Fibroblast of lung (primary cell): Measurements from ENCODE around the gene TRPM3.

Experiments
- CTCF ChIP-seq, 2 donors: IDR thresholded peaks in 1 of 2; conservative IDR thresholded peaks in 1 of 2; 1 replicate in 1 of 2; 2 replicates in 1 of 2; pipeline ENCODE4 v1.5.1; 2011 to 2012; ENCODE audit warnings: low read length in 2 of 2, control low read depth in 1 of 2, inconsistent platforms in 1 of 2, low read depth in 1 of 2, mild to moderate bottlenecking in 1 of 2
- EZH2 ChIP-seq: IDR thresholded peaks from 2 replicates; pipeline ENCODE4 v1.5.1; 2012; ENCODE audit warnings: low read length, control low read depth, mild to moderate bottlenecking; ENCODE audit errors: missing control alignments

DNA sequence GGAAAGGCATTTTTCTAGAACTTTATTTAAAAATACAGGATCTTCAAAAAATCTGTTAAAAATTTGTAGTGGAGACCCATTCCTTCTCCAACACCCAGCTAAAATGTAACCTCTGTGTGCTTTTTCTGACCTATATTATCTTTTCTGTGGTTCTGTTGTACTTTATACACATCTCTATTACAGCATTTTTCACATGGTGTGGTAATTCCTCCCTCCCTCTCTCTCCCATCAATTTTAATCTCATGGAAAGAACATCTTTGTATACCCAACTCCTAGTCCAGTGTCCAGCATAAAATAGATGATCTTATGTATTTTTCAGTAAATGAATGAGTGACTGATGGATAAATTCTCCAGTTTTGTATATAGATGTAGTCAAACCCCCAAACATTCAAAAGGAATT lies 523.5 kb downstream of the TRPM3 start:
- no peak for TF ChIP-seq CTCF (conservative IDR thresholded peaks at IDR 0.05 in 1 of 2, IDR thresholded peaks at IDR 0.05 in 1 of 2; ENCODE audit: low read depth in 1 of 2, low read length in 2 of 2)
- TF ChIP-seq EZH2: no peak
